ENCODE results near the gene INSC. TPM values are rescaled to one million over a fixed set of nuclear protein-coding genes. Genes with fewer than 3 reads are reported as not detected.

The INSC gene
- total RNA-seq, 6 donors from 2014 or later: 0.14 to 1.7 (median 1.0) TPM; not detected in 3

DNA sequence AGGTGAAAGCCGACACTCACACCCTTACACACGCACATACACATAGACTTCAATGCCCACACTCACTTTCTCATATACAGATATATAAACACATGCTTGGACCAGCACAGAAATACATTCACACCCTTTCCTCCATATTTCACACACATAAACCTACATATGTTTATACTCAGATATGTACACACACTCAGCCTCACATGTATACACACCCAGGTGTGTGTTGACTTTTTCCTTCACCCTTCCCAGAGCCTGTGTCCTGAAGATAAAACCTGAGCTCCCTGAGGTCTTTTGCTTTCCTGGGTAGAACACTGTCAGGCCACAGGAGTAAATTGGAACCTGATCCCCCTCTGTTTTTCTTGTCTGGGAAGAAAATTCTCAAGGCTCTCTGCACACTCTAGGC lies 62.8 kb downstream of the INSC start:
- no peaks in the 10 kb centered on the region for H3K27me3 ChIP-seq
- ATAC-seq (ENCODE audit: low FRiP score in 2 of 2): no peak
- no peak overlapping the region for H3K4me3 ChIP-seq
- 87 to 90% methylated on average over 2 of the region's 2 CpGs for WGBS, 2 donors
- no peaks in the 10 kb centered on the region for H3K36me3 ChIP-seq
- TF ChIP-seq POLR2AphosphoS5 (IDR thresholded peaks at IDR 0.05): no peak
- no peak for TF ChIP-seq CTCF (IDR thresholded peaks at IDR 0.05)
- no peak for TF ChIP-seq POLR2A (IDR thresholded peaks at IDR 0.05)
- TF ChIP-seq EP300 (IDR thresholded peaks at IDR 0.05): no peak
- H3K4me1 ChIP-seq: no peaks in the 10 kb centered on the region
- no peak for DNase-seq
- no peaks in the 10 kb centered on the region for H3K9me3 ChIP-seq
- H3K27ac ChIP-seq: no peak overlapping the region

GRCh38 chr11:15178214-15178613 lies 63.5 kb downstream of the INSC start:
- 83 to 88% methylated on average over 3 of the region's 3 CpGs for WGBS, 2 donors
- no peak for TF ChIP-seq CTCF (IDR thresholded peaks at IDR 0.05)
- TF ChIP-seq POLR2AphosphoS5 (IDR thresholded peaks at IDR 0.05): no peak
- no peak for TF ChIP-seq EP300 (IDR thresholded peaks at IDR 0.05)
- TF ChIP-seq POLR2A (IDR thresholded peaks at IDR 0.05): no peak
- DNase-seq (no peak), ATAC-seq (ENCODE audit: low FRiP score in 2 of 2) (no peak)
- Histone ChIP-seq H3K4me3 (no peak overlapping the region), H3K4me1 (no peaks in the 10 kb centered on the region), H3K27me3 (no peaks in the 10 kb centered on the region), H3K27ac (no peak overlapping the region), H3K36me3 (no peaks in the 10 kb centered on the region), H3K9me3 (no peaks in the 10 kb centered on the region)

- TF ChIP-seq POLR2AphosphoS5 (IDR thresholded peaks at IDR 0.05): no peak
- no peak for TF ChIP-seq CTCF (IDR thresholded peaks at IDR 0.05)
- no peak for TF ChIP-seq POLR2A (IDR thresholded peaks at IDR 0.05)
- no peak for TF ChIP-seq EP300 (IDR thresholded peaks at IDR 0.05)
- no peaks in the 10 kb centered on the region for H3K36me3 ChIP-seq
- H3K9me3 ChIP-seq: no peaks in the 10 kb centered on the region
- ATAC-seq (ENCODE audit: low FRiP score in 2 of 2): no peak
- H3K27me3 ChIP-seq: no peaks in the 10 kb centered on the region
- no peak overlapping the region for H3K4me3 ChIP-seq
- 74 to 81% methylated on average over 2 of the region's 2 CpGs for WGBS, 2 donors
- H3K27ac ChIP-seq: no peak overlapping the region
- DNase-seq: no peak
- H3K4me1 ChIP-seq: no peaks in the 10 kb centered on the region
These were observed 64.4 kb downstream of the INSC start for GRCh38 chr11:15179167-15179566.

DNA sequence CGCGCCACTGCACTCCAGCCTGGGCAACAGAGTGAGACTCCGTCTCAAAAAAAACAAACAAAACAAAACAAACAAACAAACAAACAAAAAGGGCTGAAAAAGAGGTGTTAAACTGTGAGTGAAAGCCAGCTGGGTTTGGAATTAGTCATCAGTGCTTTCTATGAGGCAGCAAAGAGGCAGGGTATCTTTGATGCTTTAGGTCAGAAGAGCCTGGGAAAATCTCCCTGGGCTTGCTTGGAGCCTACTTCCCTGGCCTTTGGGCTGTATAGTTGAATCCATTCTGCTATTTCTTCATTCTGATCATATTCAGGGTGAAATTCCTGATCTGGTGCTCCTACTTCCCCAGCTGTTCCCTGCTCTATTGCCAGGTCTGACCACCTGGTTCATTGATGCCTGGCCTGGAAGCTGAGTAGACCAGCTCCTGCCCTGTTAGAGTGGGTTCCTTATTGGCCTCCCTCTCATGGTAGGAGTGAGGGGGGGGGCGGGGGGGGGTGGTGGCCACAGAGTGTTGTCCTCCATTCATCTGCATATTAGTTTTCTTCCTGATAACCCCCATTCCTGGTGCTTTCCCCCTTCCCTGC lies 65.6 kb downstream of the INSC start:
- Histone ChIP-seq H3K4me1 (no peaks in the 10 kb centered on the region), H3K27ac (no peak overlapping the region), H3K27me3 (no peaks in the 10 kb centered on the region), H3K4me3 (no peak overlapping the region), H3K9me3 (no peaks in the 10 kb centered on the region), H3K36me3 (no peaks in the 10 kb centered on the region)
- no peak for TF ChIP-seq POLR2A (IDR thresholded peaks at IDR 0.05)
- TF ChIP-seq POLR2AphosphoS5 (IDR thresholded peaks at IDR 0.05): no peak
- no peak for TF ChIP-seq CTCF (IDR thresholded peaks at IDR 0.05)
- no peak for TF ChIP-seq EP300 (IDR thresholded peaks at IDR 0.05)
- DNase-seq: no peak
- 72% methylated on average over 4 of the region's 4 CpGs for WGBS, 2 donors
- no peak for ATAC-seq (ENCODE audit: low FRiP score in 2 of 2)

GRCh38 chr11:15182372-15182771 lies 67.6 kb downstream of the INSC start:
- no peak overlapping the region for H3K27ac ChIP-seq
- ATAC-seq (ENCODE audit: low FRiP score in 2 of 2): no peak

More at GRCh38 chr11:15182372-15182771, 67.6 kb downstream of the INSC start:
- no peak overlapping the region for H3K4me3 ChIP-seq
- no peaks in the 10 kb centered on the region for H3K4me1 ChIP-seq
- TF ChIP-seq POLR2A (IDR thresholded peaks at IDR 0.05) (no peak), POLR2AphosphoS5 (IDR thresholded peaks at IDR 0.05) (no peak), EP300 (IDR thresholded peaks at IDR 0.05) (no peak), CTCF (IDR thresholded peaks at IDR 0.05) (no peak)
- no peaks in the 10 kb centered on the region for H3K36me3 ChIP-seq
- 85 to 87% methylated on average over 1 of the region's 1 CpG for WGBS, 2 donors
- DNase-seq: no peak
- no peaks in the 10 kb centered on the region for H3K9me3 ChIP-seq
- H3K27me3 ChIP-seq: no peaks in the 10 kb centered on the region
